A549 (cell line): ENCODE data around the gene ANAPC15.

Experiments
- POLR2A ChIP-seq: IDR thresholded peaks from 2 replicates; pipeline ENCODE4 v1.6.1; 2012; ENCODE audit warnings: mild to moderate bottlenecking, low read length
- RFX5 ChIP-seq: fragments of 450-650 bp; IDR thresholded peaks from 2 replicates; pipeline ENCODE4 v1.7.1; 2014; ENCODE audit warnings: antibody characterized with exemption, mild to moderate bottlenecking, moderate library complexity
- TF ChIP-seq, protein P1 (sequence below): fragments of >200 bp; sonication (Bioruptor Twin); formaldehyde crosslinking; IDR thresholded peaks from 3 replicates; pipeline ENCODE4 v1.5.1; 2016

DNA sequence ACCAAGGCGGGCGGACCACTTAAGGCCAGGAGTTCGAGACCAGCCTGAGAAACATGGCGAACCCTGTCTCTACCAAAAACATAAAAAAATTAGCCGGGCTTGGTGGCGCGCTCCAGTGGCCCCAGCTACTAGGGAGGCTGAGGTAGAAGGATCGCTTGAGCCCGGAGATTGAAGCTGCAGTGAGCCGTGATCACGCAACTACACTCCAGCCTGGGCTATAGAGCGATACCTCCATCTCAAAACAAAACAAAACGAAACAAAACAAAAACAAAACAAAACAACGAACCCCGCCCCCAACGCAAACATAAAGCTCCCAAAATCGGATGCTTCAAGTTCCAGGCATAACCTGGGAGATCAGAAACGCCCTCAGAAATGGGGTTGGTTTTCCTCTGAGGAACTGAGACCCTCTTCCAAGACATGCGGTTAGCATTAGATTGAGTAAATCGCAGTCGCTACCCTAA is 31.3 kb downstream of the ANAPC15 start:
- TF ChIP-seq, protein P1, sequence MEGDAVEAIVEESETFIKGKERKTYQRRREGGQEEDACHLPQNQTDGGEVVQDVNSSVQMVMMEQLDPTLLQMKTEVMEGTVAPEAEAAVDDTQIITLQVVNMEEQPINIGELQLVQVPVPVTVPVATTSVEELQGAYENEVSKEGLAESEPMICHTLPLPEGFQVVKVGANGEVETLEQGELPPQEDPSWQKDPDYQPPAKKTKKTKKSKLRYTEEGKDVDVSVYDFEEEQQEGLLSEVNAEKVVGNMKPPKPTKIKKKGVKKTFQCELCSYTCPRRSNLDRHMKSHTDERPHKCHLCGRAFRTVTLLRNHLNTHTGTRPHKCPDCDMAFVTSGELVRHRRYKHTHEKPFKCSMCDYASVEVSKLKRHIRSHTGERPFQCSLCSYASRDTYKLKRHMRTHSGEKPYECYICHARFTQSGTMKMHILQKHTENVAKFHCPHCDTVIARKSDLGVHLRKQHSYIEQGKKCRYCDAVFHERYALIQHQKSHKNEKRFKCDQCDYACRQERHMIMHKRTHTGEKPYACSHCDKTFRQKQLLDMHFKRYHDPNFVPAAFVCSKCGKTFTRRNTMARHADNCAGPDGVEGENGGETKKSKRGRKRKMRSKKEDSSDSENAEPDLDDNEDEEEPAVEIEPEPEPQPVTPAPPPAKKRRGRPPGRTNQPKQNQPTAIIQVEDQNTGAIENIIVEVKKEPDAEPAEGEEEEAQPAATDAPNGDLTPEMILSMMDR, result no peak
- no peak for TF ChIP-seq RFX5
- TF ChIP-seq POLR2A, result no peak
